ENCODE results near the gene ABCB11. TPM values are rescaled to one million over a fixed set of nuclear protein-coding genes. Genes with fewer than 3 reads are reported as not detected.
A peak's percentile ranks its signal among the peaks of the same experiment; 100 is the strongest.

Gene ABCB11
- total and polyA plus RNA-seq, 11 donors = 0.05 to 0.10 (median 0.09) TPM; not detected in 6

DNA sequence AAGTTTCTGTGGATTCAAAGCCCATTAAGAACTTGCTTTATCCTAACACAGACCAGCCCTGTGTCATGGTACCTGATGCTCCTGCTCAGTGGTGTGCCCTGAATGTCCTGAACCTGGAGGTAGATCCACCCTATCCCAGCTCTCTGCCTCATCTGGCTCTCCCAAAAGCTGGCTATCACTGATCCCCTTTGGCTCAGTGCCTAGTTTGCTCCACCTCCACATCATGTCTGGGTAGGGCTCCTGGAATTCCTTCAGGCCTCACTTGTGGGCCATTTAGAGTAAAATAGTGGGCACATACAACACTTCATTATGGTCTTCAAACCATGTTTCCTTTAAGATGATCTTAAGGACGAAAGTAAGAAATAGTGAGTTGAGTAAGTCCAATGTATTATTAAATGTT is 4.8 kb upstream of the ABCB11 start:
- no peak overlapping the region for H3K27ac ChIP-seq
- WGBS, 4 donors = 75 to 85% (median 84%) methylated on average over 1 of the region's 1 CpG
- ATAC-seq = no peak

DNA sequence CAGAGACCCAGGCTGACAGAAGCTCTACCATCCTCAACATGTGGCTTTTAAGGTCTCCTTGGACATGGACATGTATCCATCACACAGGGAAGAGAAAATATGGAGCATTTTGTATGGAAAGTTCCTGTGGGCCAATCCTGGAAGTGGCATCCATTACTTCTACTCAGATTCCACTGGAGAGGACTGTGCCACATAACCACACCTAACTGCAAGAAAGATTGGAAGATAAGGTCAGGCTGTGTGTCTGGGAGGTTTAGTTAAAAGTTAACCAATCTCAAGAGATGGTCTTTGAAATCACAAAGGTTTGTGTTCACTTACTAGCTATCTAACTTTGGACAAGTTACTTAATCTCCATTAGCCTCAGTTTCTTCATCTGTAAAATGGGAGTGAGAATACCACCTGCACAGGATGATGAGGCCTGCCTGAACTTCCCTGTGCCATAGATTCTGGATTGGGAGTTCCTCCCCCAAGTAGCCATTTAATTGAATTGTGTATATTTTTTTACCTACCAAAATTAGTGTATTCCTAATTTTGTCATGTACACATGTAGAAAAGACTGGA is 3.9 kb upstream of the ABCB11 start:
- no peak for TF ChIP-seq POLR2A (IDR thresholded peaks at IDR 0.05)
- no peak for TF ChIP-seq CTCF (IDR thresholded peaks at IDR 0.05)
- intact Hi-C loops (cut with DNase I) = no loop called here
- Histone ChIP-seq H3K9me3 (peaks cover 0 to 9% (median 0%) of the 10 kb centered on the region in 12 donors), H3K36me3 (no peaks in the 10 kb centered on the region), H3K27me3 (no peaks in the 10 kb centered on the region), H3K27ac (no peak overlapping the region), H3K4me3 (no peak overlapping the region), H3K4me1 (peaks cover 0 to 28% (median 0%) of the 10 kb centered on the region in 12 donors)
- no peak for DNase-seq
- no peak for ATAC-seq

More for the DNA sequence above, 4.8 kb upstream of the ABCB11 start:
- no peak overlapping the region for H3K4me3 ChIP-seq
- no peak for TF ChIP-seq POLR2A (IDR thresholded peaks at IDR 0.05)
- TF ChIP-seq CTCF (IDR thresholded peaks at IDR 0.05) = no peak
- no peak for DNase-seq
- peaks cover 0 to 31% (median 0%) of the 10 kb centered on the region in 12 donors for H3K4me1 ChIP-seq
- intact Hi-C loops (cut with DNase I) = no loop called here
- no peaks in the 10 kb centered on the region for H3K36me3 ChIP-seq
- H3K27me3 ChIP-seq = no peaks in the 10 kb centered on the region
- peaks cover 0 to 9% (median 0%) of the 10 kb centered on the region in 12 donors for H3K9me3 ChIP-seq

- intact Hi-C loops (cut with DNase I) = no loop called here
- no peaks in the 10 kb centered on the region for H3K36me3 ChIP-seq
- DNase-seq (no peak), ATAC-seq (no peak)
- H3K4me3 ChIP-seq = no peak overlapping the region
- peaks cover 0 to 9% (median 0%) of the 10 kb centered on the region in 12 donors for H3K9me3 ChIP-seq
- WGBS, 4 donors = 38 to 57% (median 48%) methylated on average over 1 of the region's 1 CpG
- no peaks in the 10 kb centered on the region for H3K27me3 ChIP-seq
- TF ChIP-seq POLR2A (IDR thresholded peaks at IDR 0.05) = no peak
- TF ChIP-seq CTCF (IDR thresholded peaks at IDR 0.05) = no peak
- H3K4me1 ChIP-seq = peaks cover 0 to 20% (median 0%) of the 10 kb centered on the region in 12 donors
- H3K27ac ChIP-seq = no peak overlapping the region
Observed at GRCh38 chr2:169034256-169034655, 3.1 kb upstream of the ABCB11 start.

GRCh38 chr2:169029341-169029740 is 1.8 kb downstream of the ABCB11 start:
- Histone ChIP-seq H3K4me1 (peaks cover 0 to 3% (median 0%) of the 10 kb centered on the region in 12 donors), H3K27me3 (no peaks in the 10 kb centered on the region), H3K9me3 (peaks cover 0 to 4% (median 0%) of the 10 kb centered on the region in 12 donors), H3K4me3 (no peak overlapping the region), H3K36me3 (no peaks in the 10 kb centered on the region), H3K27ac (no peak overlapping the region)
- DNase-seq (no peak), ATAC-seq (peak in 1 of 4 donors; percentile 52)
- WGBS, 4 donors = 34 to 39% (median 38%) methylated on average over 5 of the region's 5 CpGs
- TF ChIP-seq POLR2A (IDR thresholded peaks at IDR 0.05) (no peak), CTCF (IDR thresholded peaks at IDR 0.05) (no peak)
- intact Hi-C loops (cut with DNase I) = no loop called here
